DMS53 treated with DMSO at 0.1 percent for 48 hours (cell line): ENCODE results near the gene SNCAIP.

Source experiments
- DNase-seq: peaks from one replicate; lab custom pipeline; 2025; ENCODE audit not compliant: unreplicated experiment; lab: John Stamatoyannopoulos, UW

SNCAIP gene

GRCh38 chr5:122311961-122312590 is at the start of gene SNCAIP:
Gene SNCAIP (plus strand): TSS chr5:122312237. CDS start chr5:122391135, 78,898 bp downstream.
- DNase-seq = peak; percentile 22

- DNase-seq = no peak
Observed at GRCh38 chr5:122263352-122264030, 48.5 kb upstream of the SNCAIP start.

DNA sequence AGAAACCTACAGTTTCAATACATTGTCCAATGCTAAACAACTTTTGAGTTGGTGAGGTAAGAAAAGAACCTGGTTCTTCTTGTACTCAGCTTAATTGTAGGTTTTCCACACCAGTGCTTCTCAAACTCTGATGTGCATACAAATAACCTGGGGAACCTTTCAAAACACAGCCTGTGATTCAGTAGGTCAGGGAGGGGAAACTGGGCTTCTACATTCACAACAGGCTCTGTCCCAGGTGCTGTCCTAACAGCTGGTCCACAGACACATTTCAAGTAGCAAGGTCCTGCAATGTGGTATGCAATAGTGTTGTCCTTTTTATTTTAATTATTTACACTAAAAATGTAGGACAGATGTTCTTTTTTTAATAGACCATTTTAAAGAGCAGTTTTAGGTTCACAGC is 47.4 kb upstream of the SNCAIP start:
- DNase-seq = no peak

GRCh38 chr5:122267185-122267584 is 44.9 kb upstream of the SNCAIP start:
- DNase-seq = no peak

GRCh38 chr5:122273696-122274095 is 38.3 kb upstream of the SNCAIP start:
- no peak for DNase-seq

DNA sequence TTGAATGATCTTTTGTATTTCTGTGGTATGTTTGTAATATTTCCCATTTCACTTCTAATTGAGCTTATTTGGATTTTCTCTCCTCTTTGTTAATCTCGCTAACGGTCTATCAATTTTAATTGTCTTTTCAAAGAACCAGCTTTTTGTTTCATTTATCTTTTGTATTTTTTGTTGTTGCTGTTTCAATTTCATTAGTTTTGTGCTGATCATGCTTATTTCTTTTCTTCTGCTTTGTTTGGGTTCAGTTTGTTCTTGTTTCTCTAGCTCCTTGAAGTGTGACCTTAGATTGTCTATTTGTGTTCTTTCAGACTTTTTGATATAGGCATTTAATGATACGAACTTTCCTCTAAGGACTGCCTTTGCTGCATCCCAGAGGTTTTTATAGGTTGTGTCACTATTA is 28.4 kb upstream of the SNCAIP start:
- DNase-seq = no peak

DNA sequence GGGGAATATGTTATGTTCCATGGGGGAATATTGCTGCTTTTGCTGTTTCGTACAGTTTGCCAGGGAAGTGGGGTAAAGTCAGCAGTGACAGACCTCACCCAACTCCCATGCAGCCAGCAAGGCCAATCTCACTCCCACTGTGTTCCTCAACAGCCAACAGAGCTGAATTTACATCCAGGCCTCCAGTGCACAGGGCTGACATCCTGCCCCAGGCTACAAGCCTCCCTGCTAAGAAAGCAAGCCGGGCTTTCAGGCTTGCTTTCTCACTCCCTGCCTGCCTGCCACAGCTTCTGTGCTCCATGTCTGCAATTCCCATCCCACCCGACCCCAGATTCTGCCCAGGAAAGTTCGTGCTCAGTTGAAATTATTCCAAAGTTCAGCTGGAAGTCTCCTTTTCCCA is 25.5 kb upstream of the SNCAIP start:
- no peak for DNase-seq

- DNase-seq = no peak
Observed at GRCh38 chr5:122287101-122287500, 24.9 kb upstream of the SNCAIP start.

- DNase-seq = no peak
Observed at GRCh38 chr5:122291000-122291901, 20.8 kb upstream of the SNCAIP start.

GRCh38 chr5:122292332-122292731 is 19.7 kb upstream of the SNCAIP start:
- no peak for DNase-seq

- peak; percentile 26 for DNase-seq
Observed at GRCh38 chr5:122295138-122295537, 16.9 kb upstream of the SNCAIP start.

DNA sequence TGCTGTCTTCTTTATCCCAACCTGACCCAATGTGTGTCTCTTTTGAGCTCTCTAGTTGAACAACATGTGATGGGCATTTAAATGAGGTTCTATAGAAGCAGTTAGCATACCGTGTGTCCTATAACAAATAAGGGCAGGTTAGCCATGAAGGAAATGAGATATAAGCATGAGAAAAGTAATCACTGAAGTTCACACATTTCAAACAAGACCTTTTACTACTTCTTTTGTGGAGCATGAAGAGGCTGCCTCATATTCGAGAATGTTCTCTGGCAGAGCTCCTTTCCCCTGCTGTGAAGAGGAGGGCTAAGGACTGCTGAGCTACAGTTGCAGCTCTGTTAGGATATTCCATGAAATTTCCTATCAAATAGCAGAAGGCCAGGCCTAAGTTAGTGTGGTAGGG is 15.2 kb upstream of the SNCAIP start:
- no peak for DNase-seq

- DNase-seq = no peak
Observed at GRCh38 chr5:122297587-122298298, 14.3 kb upstream of the SNCAIP start.

GRCh38 chr5:122300374-122300773 is 11.7 kb upstream of the SNCAIP start:
- DNase-seq = no peak

GRCh38 chr5:122301016-122301415 is 11.0 kb upstream of the SNCAIP start:
- no peak for DNase-seq

DNA sequence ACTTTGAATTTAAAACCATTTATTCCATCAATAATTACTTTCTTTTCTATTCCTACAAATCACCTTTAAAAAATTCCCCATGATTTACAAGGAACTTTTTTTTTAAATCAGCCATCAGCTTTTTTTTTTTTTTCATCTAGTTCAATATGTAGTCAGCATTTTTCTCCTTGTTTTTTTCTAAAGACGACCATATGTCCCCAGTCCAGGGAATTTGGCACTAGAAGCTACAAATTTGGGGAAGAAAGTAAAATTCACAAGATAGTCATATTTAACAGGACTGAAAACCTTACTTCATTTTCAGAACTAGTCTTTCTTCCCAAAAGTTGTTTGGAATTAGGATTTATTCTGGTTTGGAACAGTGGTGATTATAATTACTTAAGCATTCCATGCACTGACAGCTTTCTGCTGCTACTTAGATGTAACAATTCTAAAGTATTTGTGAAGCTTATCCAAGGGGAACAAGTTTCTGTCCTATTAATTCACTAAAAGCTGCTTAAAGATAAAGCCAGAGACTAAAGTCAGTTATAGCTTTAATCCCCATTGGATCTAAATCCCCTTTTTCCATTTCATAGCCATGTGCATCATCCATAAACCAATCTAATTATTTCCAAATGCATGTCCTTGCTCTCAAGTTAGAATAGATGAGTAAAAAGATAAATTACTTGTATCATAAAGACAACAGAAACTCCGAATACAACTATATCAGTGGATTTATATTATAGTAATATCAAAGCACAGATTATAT is 7.4 kb upstream of the SNCAIP start:
- no peak for DNase-seq

DNA sequence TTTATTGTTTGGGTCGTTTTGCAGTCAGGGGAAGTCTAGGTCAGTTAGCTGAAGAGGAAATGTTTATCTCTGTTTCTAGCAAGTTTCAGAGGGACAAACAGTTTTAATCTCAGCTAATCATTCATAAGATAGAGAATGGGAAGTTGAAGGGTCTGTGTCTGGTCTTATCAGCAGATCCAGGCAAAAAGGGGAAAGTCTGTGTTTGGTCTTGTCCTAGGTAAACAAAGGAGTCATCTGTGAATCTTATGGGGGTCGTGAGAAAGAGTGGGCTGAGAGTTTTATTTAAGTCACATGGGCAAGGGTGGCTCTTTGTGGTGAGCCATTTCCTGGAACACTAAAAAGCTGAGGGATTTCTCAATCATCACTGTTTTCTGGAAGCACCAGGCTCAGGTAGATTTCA is 5.6 kb upstream of the SNCAIP start:
- DNase-seq = no peak

GRCh38 chr5:122310889-122311288 is 1.1 kb upstream of the SNCAIP start:
- DNase-seq = no peak

DNA sequence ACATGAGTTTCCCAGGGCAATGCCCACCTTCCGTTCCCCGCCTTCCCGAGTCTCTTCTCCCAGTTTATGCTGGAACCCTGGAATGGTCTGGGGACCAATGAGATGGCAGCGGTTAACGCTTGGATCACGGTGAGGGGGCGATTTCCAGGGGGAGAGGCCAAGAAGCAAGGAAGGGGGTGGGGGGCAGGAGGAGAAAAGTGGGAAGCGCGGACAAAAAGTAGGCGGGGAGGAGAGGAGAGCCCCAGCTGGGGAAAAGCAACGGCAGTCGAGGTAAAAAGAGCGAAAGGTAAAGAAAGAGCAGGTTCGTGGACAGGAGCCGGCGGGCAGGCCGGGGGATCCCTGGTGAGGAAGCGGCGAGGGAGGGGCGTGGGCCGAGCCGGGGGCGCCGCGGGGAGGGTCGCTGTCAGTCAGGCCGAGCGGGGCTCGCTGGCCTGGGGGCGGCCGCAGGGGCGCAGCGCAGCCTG is 508 bp upstream of the SNCAIP start:
- no peak for DNase-seq
